Measurements from ENCODE around the gene RDM1.
"Not testable (repeated sequence)": the region's sequence is repeated elsewhere in the genome, so short reads cannot be mapped to it uniquely, and the experiment has no call there.

The RDM1 gene

GRCh38 chr17:35898283-35899070 lies 32.1 kb downstream of the RDM1 start:
- DNase-seq: peak; percentile 83

DNA sequence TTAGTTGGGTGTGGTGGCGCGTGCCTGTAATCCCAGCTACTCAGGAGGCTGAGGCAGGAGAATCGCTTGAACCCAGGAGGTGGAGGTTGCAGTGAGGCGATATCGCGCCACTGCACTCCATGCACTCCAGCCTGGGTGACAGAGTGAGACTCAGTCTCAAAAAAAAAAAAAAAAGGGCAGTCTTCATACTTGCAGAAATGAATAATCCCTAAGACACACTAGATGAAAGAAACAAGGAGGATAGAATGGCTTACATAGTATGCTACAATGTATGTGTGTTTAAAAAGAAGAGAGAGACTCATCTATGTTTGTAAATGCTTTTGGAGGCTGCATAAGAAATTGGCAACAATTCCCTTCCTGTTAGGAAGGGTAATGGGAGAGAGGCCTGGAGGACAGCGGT lies 32.8 kb downstream of the RDM1 start:
- not testable (repeated sequence) for DNase-seq

DNA sequence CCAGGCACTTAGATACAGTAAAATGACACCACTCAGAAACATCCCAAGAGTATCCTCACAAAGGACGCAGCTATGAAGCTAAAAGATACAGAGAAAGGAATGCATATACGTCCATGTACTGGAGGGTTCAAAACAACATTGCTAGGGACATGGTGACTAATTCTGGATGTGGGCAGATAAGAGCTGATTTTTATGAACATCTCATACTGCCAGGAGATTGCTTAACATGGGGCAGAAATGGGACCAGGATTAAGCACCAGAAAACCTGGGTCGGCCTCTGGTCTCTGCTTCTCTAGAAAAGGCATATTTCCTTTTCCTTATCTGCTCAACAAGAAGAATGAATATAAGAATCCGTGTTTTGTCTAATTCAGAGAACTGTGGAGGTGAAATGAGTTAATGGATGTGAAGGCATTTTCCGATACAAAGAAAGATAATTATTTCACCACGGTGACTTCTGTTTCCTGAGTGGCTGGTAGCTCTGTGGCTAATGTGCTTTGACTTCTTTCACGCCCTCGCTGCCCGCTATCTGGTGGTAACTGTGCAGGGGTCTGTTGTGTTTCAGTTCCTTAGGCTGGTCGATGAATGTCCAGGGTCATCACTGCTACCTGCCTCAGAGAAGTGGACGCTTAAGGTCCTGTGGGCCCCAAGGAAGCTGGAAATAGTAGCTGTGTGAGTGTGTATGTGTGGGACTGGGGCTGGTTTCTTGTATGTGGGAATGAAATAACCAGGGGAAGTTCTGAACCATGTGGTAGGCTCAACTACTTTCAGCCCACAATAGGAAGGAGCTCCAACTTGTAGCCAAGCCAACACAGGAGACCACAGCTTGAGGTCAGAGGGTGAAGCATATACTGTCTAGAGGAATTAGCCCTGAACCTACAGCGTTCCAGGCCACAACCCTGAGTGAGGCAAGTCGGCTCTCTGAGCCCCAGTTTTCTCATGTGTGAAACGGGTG lies 34.7 kb downstream of the RDM1 start:
- no peak for DNase-seq

DNA sequence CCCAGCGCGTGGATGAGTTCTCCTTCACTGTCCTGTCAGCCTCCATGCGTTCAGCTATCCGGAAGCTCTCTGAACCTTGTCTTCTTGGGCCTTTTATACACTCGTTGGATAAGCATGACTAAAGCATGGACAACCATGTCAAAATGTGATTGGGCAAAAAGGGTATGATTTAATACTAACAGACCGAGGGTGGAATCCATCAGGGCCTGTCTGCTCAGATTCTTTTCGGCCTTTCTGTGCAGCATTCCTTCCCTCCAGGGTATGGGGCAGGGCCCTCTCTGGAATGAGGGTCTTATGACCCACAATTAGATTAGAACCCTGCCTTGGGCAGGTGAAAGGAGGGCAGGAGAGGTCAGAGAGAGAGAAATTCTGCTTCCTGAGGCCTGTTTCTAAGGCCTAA lies 36.4 kb downstream of the RDM1 start:
- DNase-seq: no peak

DNA sequence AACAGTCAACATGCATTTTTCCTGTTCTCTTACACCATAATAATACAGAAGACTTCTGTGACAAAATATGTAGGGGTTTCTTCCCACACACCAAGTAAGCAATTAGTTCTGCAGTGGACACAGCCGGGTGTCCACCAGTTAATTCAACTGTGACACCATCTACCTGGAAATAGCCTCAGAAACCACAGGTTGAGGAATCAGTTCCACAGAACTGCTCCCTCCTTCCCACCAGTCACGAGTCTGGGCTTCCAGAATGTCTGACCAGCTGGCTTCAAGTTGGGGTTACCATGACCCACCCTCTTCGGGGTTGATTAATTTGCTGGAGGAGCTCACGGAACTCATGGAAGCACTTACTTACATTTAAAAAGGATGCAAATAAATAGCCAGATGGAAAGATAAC lies 36.8 kb downstream of the RDM1 start:
- DNase-seq: no peak

DNA sequence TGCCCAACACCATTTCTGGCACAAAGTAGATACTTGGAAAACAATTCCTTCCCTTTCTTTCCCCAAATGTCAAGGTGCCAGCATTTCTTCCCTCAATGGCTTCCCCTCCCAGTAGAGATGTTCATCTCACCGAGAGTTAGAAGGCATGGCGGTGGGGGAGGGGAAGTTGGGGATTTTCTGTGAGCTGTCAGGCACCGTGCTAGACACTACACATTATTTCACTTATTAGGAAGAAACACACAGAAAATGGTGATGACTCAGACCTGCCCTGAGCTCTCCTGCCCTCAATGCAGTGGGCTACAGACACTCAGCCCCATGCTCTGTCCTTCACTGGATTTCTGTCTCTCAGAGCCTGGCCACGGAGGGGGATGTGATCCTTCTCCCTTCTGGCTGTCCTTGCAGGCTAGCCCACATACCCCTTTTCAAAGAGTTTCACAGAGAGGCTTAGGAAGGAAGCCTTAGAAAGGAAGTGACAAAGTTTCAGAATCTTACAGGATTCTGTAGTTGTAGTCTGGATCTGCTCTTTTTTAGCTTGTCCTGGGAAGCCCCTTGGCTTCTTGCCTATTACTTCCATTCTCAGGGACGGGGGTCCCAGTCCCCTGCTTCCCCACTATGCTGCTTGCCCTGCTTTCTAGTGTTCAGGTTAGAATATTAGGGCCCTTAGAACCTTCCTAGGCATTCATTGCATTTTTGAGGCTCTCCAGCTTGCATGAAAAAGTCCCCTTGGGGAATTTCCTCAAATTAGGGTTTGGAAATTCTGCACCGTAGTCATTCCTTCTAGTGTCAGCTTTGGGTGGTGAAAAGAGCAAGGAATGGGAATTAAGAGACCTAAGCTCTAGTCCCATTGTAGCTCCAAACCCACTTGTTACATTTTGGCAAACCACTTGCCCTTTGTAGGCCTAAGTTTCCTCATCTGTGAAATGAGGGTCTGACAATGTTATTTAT lies 38.2 kb downstream of the RDM1 start:
- no peak for DNase-seq

DNA sequence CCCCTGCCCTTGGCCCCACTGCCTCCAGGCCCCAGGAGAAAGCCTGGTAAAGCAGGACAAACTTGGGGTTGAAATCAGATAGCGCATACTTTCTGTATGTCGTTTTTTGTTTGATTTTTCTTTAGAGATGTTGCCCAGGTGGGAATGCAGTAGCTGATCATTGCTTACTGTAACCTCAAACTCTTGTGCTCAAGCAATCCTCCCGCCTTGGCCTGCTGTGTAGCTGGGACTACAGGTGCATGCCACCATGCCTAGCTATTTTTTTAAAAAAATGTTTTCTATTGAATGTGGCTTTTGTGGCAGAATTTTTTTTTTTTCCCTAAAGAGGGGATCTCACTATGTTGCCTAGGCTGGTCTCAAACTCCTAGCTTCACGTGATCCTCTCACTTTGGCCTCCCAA lies 39.3 kb downstream of the RDM1 start:
- no peak for DNase-seq

- peak; percentile 89 for DNase-seq
Observed at GRCh38 chr17:35890774-35891155, 39.8 kb downstream of the RDM1 start.

DNA sequence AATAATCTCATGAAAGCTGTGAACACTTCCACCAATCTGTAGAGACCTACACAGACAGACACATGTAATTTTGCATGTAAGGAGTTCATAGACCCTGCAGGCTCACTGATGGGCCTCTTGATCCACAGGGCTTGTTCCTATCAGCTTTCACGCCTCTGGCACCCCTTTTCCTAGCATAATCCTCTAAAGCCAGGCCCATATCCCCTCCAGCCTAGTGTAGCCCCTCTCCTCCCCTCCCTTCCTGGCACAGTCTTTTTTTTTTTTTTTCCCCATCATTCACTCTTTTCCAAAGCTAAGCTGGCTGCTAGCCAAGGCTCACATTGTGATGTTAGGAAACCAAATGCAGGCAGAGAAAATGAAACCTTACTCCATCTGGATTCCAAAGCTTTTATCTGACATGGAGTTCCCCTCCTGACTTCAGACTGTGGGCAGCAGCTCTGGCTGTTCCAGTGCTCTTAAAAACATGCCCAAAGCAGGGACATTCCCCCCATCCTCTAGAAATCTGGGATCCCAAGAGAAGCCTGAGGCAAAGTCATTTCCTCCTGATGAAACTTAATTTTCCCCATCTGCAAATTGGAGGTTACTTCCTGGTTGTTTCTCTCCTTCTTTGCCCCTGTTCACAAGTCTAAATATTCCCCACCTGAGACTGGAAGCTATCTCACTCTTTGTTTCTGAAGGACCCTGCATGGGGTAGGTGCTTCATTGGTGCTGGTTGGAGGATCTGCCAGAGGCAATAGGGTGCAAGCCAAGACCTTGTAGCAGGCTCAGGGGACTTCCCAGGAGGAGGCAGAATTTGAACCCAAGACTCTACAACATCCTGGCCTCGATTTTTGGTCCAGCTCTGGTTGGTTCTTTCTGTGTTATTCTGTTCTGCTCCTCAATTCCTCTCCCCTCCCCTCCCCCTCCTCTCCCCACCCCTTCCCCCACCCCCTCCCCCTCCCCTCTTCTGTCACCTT lies 40.5 kb downstream of the RDM1 start:
- DNase-seq: peak; percentile 70

DNA sequence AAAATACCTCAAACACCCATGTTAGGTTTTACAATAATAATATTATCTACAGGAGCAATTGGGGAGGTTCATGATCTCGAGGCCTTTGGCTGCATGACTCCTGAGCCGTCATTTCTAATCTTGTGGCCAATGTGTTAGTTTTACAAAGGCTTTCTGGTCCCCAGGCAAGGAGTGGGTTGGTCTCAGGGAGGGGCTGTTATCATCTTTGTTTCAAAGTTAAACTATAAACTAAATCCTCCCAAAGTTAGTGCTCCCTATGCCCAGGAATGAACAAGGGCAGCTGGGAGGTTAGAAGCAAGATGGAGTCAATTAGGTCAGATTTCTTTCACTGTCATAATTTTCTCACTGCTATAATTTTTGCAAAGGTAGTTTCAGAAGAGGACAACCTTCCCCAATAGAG lies 41.3 kb downstream of the RDM1 start:
- no peak for DNase-seq

- no peak for DNase-seq
Observed at GRCh38 chr17:35879773-35880654, 50.6 kb downstream of the RDM1 start, which contains the start of gene CCL5. Gene CCL5, minus strand, starts transcription at chr17:35880360.

DNA sequence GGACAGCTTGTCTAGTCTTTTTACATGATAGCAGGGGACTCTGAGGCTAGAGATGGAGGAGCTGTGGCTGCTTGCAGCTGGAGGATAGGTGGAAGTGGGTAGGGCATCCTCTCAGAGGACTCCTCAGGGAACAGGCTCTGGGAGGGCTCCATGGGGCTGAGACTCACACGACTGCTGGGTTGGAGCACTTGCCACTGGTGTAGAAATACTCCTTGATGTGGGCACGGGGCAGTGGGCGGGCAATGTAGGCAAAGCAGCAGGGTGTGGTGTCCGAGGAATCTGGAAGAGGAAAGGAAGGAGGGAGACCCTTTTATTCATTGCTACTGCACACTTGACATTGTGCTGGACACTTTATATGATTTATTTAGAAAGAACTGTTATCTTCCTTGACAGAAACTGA lies 52.2 kb downstream of the RDM1 start:
- DNase-seq: no peak

- no peak for DNase-seq
Observed at GRCh38 chr17:35877345-35878029, 53.1 kb downstream of the RDM1 start.

GRCh38 chr17:35876534-35876933 lies 54.0 kb downstream of the RDM1 start:
- DNase-seq: no peak

- no peak for DNase-seq
Observed at GRCh38 chr17:35875800-35876139, 54.8 kb downstream of the RDM1 start.

- DNase-seq: no peak
Observed at GRCh38 chr17:35875072-35875799, 55.3 kb downstream of the RDM1 start.

GRCh38 chr17:35872196-35872980 lies 58.2 kb downstream of the RDM1 start:
- DNase-seq: no peak
